ENCODE measurements around the gene AGAP2. TPM values are rescaled to one million over a fixed set of nuclear protein-coding genes. Genes with fewer than 3 reads are reported as not detected.

The AGAP2 gene
- total RNA-seq, 1 experiment from 2014 or later = 5.3 TPM

DNA sequence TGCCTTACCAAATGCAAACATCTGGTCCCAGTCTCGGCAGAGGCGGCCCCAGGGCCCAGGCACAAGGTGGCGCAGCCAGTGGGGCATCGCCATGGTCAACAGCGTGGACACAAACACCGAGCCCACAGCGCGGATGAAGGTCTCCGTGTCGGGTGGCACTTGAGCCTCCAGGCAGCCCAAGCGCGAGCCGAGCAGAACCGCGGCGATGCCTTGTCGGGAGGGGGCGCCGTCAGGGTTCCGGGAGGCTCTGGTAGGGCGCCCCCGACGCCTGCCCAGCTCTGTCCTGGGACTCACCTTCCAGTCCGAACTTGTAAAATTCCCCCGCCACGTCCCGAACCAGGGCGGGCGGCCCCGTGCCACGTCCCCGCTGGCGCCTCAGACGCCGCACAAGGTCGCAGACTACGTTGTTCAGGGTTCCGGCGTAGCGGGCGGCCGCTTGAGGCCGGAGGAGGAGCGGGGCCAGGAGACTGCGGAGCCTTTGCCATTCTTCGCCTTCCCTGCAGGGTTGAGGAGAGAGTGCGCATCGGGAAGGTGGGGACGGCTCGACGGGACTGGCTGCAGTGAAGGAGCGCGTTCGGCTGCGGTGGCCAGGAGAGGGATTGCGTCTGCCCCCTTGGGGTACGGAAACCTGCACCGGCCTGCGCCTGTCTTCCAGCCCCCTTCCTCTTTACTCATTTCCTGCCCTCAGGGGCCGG, 26.6 kb upstream of the AGAP2 start:
- Histone ChIP-seq H3K27me3 (ENCODE audit: insufficient read depth, low read length) (peaks cover 31% of the 10 kb centered on the region; the same call in 1 of the 2 replicates), H3K4me1 (ENCODE audit: insufficient read depth, low read length) (peaks cover 3% of the 10 kb centered on the region; the same call in 1 of the 2 replicates), H3K79me2 (ENCODE audit: insufficient read depth, low read length) (no peaks in the 10 kb centered on the region), H3K18ac (ENCODE audit: insufficient read length, low read depth, low read length) (no peak overlapping the region), H2AK5ac (ENCODE audit: insufficient read length, low read length) (no peak overlapping the region), H3K56ac (ENCODE audit: insufficient read length, low read depth, low read length) (no peak overlapping the region), H3K14ac (ENCODE audit: insufficient read depth, low read length) (peak overlapping the region; percentile 39), H2BK120ac (ENCODE audit: low read depth, low read length, poor library complexity, severe bottlenecking) (no peak overlapping the region), H2BK20ac (ENCODE audit: low read depth, low read length, poor library complexity, severe bottlenecking) (no peak overlapping the region), H3K4me2 (ENCODE audit: insufficient read depth, insufficient read length, low read length) (peak overlapping the region; percentile 80), H4K20me1 (ENCODE audit: control insufficient read depth, insufficient read depth, insufficient read length) (no peaks in the 10 kb centered on the region), H2BK5ac (ENCODE audit: insufficient read length, low read length) (no peak overlapping the region), H3K9me3 (ENCODE audit: control insufficient read depth, low read depth, low read length) (no peaks in the 10 kb centered on the region), H2BK12ac (ENCODE audit: insufficient read length, low read depth, low read length) (no peak overlapping the region), H3K23me2 (ENCODE audit: insufficient read length, low read depth, low read length, poor library complexity, severe bottlenecking) (peaks cover 25% of the 10 kb centered on the region), H3K9ac (ENCODE audit: extremely low read depth, insufficient read length, low read length) (no peak overlapping the region), H3T11ph (ENCODE audit: low read length) (no peak overlapping the region), H4K91ac (ENCODE audit: insufficient read length, low read depth, low read length) (no peak overlapping the region), H2BK15ac (ENCODE audit: low read depth, low read length) (no peak overlapping the region), H4K8ac (replicated peaks; ENCODE audit: insufficient read length, low read depth, low read length) (no peak overlapping the region), H3K4ac (ENCODE audit: low read depth, low read length) (no peak overlapping the region), H3K23ac (ENCODE audit: insufficient read length, low read depth, low read length) (no peak overlapping the region), H4K5ac (ENCODE audit: insufficient read length, low read depth, low read length) (no peak overlapping the region), H3K27ac (ENCODE audit: insufficient read length, low read depth, low read length) (no peak overlapping the region), H3K79me1 (ENCODE audit: insufficient read depth, low read depth, low read length, poor library complexity, severe bottlenecking) (no peaks in the 10 kb centered on the region), H2AFZ (ENCODE audit: low read length) (no peak overlapping the region)
- no CpG with 5 or more reads among the region's 60 CpGs for WGBS (ENCODE audit: extremely low coverage, insufficient read length, low lambda C conversion rate)
- Mint-ChIP-seq H3K27ac (no peak overlapping the region; a peak in 1 of 7 replicates), H3K9me3 (no peaks in the 10 kb centered on the region), H3K4me3 (peak overlapping the region; percentile 57 to 75), H3K36me3 (ENCODE audit: insufficient read depth in 1 of 3, low read depth in 3 of 3) (peaks cover 12 to 25% (median 20%) of the 10 kb centered on the region in 3 experiments; a peak in 6 of 7 replicates), H3K27me3 (ENCODE audit: low read depth) (peaks cover 48% of the 10 kb centered on the region), H3K4me1 (peaks cover 27 to 40% of the 10 kb centered on the region in 2 experiments)
- TF ChIP-seq, protein P1, sequence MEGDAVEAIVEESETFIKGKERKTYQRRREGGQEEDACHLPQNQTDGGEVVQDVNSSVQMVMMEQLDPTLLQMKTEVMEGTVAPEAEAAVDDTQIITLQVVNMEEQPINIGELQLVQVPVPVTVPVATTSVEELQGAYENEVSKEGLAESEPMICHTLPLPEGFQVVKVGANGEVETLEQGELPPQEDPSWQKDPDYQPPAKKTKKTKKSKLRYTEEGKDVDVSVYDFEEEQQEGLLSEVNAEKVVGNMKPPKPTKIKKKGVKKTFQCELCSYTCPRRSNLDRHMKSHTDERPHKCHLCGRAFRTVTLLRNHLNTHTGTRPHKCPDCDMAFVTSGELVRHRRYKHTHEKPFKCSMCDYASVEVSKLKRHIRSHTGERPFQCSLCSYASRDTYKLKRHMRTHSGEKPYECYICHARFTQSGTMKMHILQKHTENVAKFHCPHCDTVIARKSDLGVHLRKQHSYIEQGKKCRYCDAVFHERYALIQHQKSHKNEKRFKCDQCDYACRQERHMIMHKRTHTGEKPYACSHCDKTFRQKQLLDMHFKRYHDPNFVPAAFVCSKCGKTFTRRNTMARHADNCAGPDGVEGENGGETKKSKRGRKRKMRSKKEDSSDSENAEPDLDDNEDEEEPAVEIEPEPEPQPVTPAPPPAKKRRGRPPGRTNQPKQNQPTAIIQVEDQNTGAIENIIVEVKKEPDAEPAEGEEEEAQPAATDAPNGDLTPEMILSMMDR (conservative IDR thresholded peaks at IDR 0.05) = peak; percentile 64
- peak; percentile 78 for DNase-seq

Data from H9 (cell line).